Stomach (tissue), 9 donors: ENCODE measurements around the gene COL11A2. TPM values are rescaled to one million over a fixed set of nuclear protein-coding genes. Genes with fewer than 3 reads are reported as not detected.

Source experiments
- DNase-seq, 2 donors: peaks; one replicate each; pipeline versions ENCODE4 v3.0.0 to v3.0.0-alpha.2; 2013 to 2019
- H3K27ac ChIP-seq, 5 donors: fragments of 200-600 bp in 4 of 5; sonication (generic) in 4 of 5; one replicate each; pipeline ENCODE4 v1.5.1; 2013 to 2019; ENCODE audit warnings: mild to moderate bottlenecking in 1 of 5, moderate library complexity in 1 of 5
- H3K27me3 ChIP-seq, 3 donors: fragments of 200-600 bp; sonication (generic); one replicate each; pipeline ENCODE4 v1.5.1; 2017 to 2019; ENCODE audit warnings: mixed run types in 1 of 3
- H3K36me3 ChIP-seq, 4 donors: fragments of 200-600 bp; sonication (generic); 1 replicate in 3 of 4; 2 replicates in 1 of 4; pipeline ENCODE4 v1.5.1; 2016 to 2019
- H3K4me1 ChIP-seq, 4 donors: fragments of 200-600 bp; sonication (generic); one replicate each; pipeline ENCODE4 v1.5.1; 2016 to 2019
- H3K4me3 ChIP-seq, 4 donors: fragments of 200-600 bp; sonication (generic) in 3 of 4; one replicate each; pipeline ENCODE4 v1.5.1; 2016 to 2019; ENCODE audit warnings: mild to moderate bottlenecking in 1 of 4
- H3K9me3 ChIP-seq, 4 donors: fragments of 200-600 bp; sonication (generic); one replicate each; pipeline ENCODE4 v1.5.1; 2016 to 2019
- EP300 ChIP-seq: sonication (generic); formaldehyde crosslinking; IDR thresholded peaks from one replicate; pipeline ENCODE4 v1.6.1; 2017; ENCODE audit warnings: antibody characterized with exemption
- POLR2A ChIP-seq, 4 donors: fragments of 450-650 bp; IDR thresholded peaks; one replicate each; pipeline ENCODE4 v1.6.1; 2016; ENCODE audit warnings: antibody characterized with exemption in 4 of 4, control low read depth in 2 of 4, mild to moderate bottlenecking in 1 of 4, moderate library complexity in 1 of 4
- POLR2AphosphoS5 ChIP-seq, 3 donors: sonication (generic); formaldehyde crosslinking; IDR thresholded peaks; one replicate each; pipeline ENCODE4 v1.6.1; 2016; ENCODE audit warnings: antibody characterized with exemption in 3 of 3
- WGBS, 5 donors: extraction: QIAGEN DNeasy Blood & Tissue Kit in 3 of 5; methylation state at CpG; one replicate each; pipeline versions ENCODE4 v1.1.5 to v1.1.7; 2013 to 2018; 5-methylcytosine and 5-hydroxymethylcytosine counted together
- intact Hi-C: fragments of 100-400 bp; cut with DNase I; formaldehyde crosslinking; loops from one replicate; pipeline ENCODE4 v1.15.1; 2023; ENCODE audit warnings: low total_unique reads
- polyA plus RNA-seq, 3 donors: library from polyadenylated mRNA; stranded (reverse); fragments of 200-250 nt; gene quantifications; one replicate each; pipeline ENCODE4 v1.2.3, GENCODE V29; 2013
- total RNA-seq, 5 donors: library from RNA; depleted of rRNA; stranded (reverse); fragments of >200 nt; gene quantifications; one replicate each; pipeline versions ENCODE4 v1.1.0 to v1.2.3, GENCODE V29; 2014 to 2016
- TF ChIP-seq, protein P1 (sequence below), 7 experiments: fragments of 450-650 bp in 4 of 7; fragments of 200-600 bp in 3 of 7; sonication (generic) in 3 of 7; IDR thresholded peaks; one replicate each; pipeline ENCODE4 v1.5.1; 2016 to 2019; ENCODE audit warnings: antibody characterized with exemption in 7 of 7, control low read depth in 2 of 7, mild to moderate bottlenecking in 1 of 7
- donor health status: healthy with polysubstance abuse.
- donor health status: Bipolar disorder and iron deficiency.
- donor health status: healthy.

COL11A2 gene
- total and polyA plus RNA-seq, 8 donors = under 0.01 to 1.5 (median 0.87) TPM; not detected in 3

DNA sequence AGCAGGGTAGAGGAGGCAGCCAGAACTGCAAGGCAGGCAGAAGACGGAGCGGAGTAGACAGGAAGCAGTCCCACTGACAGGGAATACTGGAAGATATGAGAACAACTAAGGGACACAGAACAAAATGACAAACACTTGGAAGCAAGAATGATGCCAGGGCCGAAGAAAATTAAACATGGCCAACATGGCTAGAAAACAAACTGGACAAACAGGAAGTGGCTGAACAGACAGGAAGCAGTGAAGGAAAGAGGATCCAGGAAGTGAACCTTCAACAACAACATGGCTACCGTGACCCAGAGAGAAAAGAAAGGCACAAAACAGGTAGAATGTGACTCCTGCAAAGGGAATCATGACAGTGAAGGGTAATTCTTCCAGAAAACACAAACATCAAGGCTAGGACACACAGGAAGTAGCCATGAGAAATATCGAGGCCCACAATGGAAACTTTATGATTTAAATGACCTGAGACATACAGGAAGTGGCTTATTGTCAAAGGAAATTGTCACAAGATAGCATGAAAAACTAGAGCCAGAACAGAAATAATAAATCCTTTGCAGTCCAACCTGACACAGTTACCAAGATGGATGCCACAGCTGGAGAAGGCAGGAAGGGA is 9.1 kb downstream of the COL11A2 start:
- no peak overlapping the region for H3K27ac ChIP-seq
- DNase-seq = no peak
- WGBS, 5 donors = 73 to 82% (median 79%) methylated on average over 5 of the region's 5 CpGs
- TF ChIP-seq POLR2A (IDR thresholded peaks at IDR 0.05) (no peak), EP300 (no peak), POLR2AphosphoS5 (IDR thresholded peaks at IDR 0.05) (no peak)
- TF ChIP-seq, protein P1, sequence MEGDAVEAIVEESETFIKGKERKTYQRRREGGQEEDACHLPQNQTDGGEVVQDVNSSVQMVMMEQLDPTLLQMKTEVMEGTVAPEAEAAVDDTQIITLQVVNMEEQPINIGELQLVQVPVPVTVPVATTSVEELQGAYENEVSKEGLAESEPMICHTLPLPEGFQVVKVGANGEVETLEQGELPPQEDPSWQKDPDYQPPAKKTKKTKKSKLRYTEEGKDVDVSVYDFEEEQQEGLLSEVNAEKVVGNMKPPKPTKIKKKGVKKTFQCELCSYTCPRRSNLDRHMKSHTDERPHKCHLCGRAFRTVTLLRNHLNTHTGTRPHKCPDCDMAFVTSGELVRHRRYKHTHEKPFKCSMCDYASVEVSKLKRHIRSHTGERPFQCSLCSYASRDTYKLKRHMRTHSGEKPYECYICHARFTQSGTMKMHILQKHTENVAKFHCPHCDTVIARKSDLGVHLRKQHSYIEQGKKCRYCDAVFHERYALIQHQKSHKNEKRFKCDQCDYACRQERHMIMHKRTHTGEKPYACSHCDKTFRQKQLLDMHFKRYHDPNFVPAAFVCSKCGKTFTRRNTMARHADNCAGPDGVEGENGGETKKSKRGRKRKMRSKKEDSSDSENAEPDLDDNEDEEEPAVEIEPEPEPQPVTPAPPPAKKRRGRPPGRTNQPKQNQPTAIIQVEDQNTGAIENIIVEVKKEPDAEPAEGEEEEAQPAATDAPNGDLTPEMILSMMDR (IDR thresholded peaks at IDR 0.05) = no peak
- no peak overlapping the region for H3K4me3 ChIP-seq
- no peaks in the 10 kb centered on the region for H3K4me1 ChIP-seq
- intact Hi-C loops = no loop called here
- peaks cover 0 to 9% (median 0%) of the 10 kb centered on the region in 3 donors for H3K27me3 ChIP-seq
- no peaks in the 10 kb centered on the region for H3K9me3 ChIP-seq
- no peaks in the 10 kb centered on the region for H3K36me3 ChIP-seq

DNA sequence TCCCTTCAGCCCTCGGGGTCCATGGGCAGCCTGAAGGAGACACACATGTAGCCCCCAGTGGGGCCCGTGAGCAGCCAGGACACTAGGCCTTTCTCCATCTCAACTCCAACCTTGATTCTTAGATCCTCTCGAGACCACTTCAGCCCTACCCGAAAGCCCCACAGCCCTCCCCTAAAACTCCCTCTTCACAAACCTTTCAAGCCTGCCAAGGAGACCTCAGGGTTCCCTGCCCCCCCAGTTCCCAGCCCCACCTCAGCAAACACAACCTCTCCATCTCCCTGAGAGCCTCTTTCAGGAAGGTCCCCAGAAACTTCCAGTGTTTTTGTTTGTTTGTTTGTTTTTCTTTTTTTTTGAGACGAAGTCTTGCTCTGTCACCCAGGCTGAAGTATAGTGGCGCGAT is 11.1 kb downstream of the COL11A2 start:
- Histone ChIP-seq H3K4me1 (no peaks in the 10 kb centered on the region), H3K4me3 (no peak overlapping the region), H3K27me3 (peaks cover 0 to 9% (median 0%) of the 10 kb centered on the region in 3 donors), H3K9me3 (no peaks in the 10 kb centered on the region), H3K36me3 (no peaks in the 10 kb centered on the region), H3K27ac (no peak overlapping the region)
- no peak for DNase-seq
- 77 to 91% (median 86%) methylated on average over 6 to 7 of the region's 7 CpGs for WGBS, 5 donors
- no peak for TF ChIP-seq POLR2A (IDR thresholded peaks at IDR 0.05)
- TF ChIP-seq POLR2AphosphoS5 (IDR thresholded peaks at IDR 0.05) = no peak
- no peak for TF ChIP-seq EP300
- TF ChIP-seq, protein P1 (IDR thresholded peaks at IDR 0.05) = no peak
- intact Hi-C loops = no loop called here

DNA sequence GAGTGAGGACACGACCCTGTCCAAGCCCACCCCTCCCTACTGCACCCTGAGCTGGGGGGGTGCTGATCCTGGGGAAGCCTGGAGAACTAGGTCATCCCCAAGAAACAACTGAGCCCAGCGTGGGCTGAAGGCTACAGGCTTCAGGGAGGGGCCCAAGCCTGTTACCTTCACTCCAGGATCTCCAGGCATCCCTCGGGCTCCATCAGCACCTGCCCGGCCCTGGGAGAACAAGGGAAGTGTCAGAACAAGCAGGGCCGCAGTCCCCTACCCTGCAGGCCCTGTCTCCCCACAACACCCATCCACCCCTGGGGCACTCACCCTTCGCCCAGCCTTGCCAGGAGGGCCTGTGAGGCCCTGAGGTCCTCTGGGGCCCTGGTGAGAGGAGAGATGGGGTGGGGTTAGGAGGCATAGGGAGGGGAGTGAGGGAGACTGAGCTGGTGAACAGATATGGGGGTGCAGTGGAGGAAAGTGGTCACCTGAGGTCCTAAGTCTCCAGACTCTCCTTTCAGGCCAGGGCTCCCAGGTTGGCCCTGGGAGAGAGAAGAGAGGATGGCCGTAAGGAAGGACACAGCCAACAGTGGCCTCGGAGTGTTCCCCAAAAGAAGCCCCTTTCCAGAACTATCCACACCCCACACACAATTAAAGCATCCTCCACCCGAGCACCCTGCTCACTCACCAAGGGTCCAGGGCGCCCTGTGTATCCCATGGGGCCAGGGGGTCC is 13.4 kb downstream of the COL11A2 start:
- intact Hi-C loops = no loop called here
- no peaks in the 10 kb centered on the region for H3K4me1 ChIP-seq
- no peaks in the 10 kb centered on the region for H3K36me3 ChIP-seq
- TF ChIP-seq POLR2AphosphoS5 (IDR thresholded peaks at IDR 0.05) (no peak), EP300 (no peak), POLR2A (IDR thresholded peaks at IDR 0.05) (no peak)
- TF ChIP-seq, protein P1 (IDR thresholded peaks at IDR 0.05) = no peak
- H3K4me3 ChIP-seq = no peak overlapping the region
- H3K9me3 ChIP-seq = no peaks in the 10 kb centered on the region
- WGBS, 5 donors = 71 to 88% (median 86%) methylated on average over 6 to 10 of the region's 10 CpGs
- DNase-seq = no peak
- H3K27ac ChIP-seq = no peak overlapping the region
- H3K27me3 ChIP-seq = peaks cover 0 to 7% (median 0%) of the 10 kb centered on the region in 3 donors

DNA sequence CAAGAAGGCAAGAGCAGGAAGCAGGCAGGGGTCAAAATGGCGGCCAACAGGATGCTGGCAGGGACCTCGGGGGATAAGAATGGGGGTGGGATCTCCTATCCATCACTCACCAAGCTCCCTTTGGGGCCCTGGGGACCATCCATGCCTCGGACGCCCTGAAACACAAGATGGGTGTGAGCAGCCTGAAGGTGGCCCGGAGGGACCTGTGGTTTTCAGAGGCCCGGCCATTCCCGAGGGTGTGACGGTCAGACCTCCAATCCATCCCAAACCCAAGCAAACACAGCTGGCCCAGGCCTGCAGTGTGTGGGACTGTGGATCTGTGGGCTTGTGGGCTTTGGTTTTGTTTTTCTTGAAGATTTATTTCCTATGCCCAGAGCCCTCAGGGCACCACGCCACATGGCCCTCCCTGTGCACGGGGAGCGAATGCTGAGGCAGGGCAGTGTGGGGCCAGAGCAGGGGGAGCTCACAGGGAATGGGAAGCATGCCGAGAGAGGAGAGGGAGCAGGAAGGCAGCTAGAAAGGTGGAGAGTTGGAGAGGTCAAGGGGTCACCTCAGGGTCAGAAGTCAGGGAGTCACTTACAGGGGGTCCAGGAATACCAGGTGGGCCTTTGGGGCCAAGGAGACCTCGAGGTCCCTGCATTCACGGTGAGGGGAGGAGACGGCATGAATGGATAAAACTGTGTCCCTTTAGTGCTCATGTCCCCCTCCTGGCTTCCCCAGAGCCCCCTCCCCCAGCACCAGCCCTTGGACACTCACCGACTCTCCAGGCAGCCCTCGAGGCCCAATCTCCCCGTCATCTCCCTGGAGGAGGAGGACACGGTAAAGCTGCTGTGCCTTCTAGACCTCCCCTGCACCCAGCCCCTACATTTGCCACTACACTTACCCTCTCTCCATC is 14.5 kb downstream of the COL11A2 start:
- no peaks in the 10 kb centered on the region for H3K9me3 ChIP-seq

More for the DNA sequence above, 14.5 kb downstream of the COL11A2 start:
- Histone ChIP-seq H3K4me1 (no peaks in the 10 kb centered on the region), H3K36me3 (no peaks in the 10 kb centered on the region), H3K27ac (no peak overlapping the region), H3K4me3 (no peak overlapping the region), H3K27me3 (peaks cover 0 to 12% (median 1%) of the 10 kb centered on the region in 3 donors)
- intact Hi-C loops = no loop called here
- 83 to 87% (median 85%) methylated on average over 19 of the region's 19 CpGs for WGBS, 5 donors
- DNase-seq = no peak
- TF ChIP-seq EP300 (no peak), POLR2A (IDR thresholded peaks at IDR 0.05) (no peak), POLR2AphosphoS5 (IDR thresholded peaks at IDR 0.05) (no peak)
- TF ChIP-seq, protein P1 (IDR thresholded peaks at IDR 0.05) = no peak
